ENCODE results near the gene GPBP1L1. TPM values are rescaled to one million over a fixed set of nuclear protein-coding genes. Genes with fewer than 3 reads are reported as not detected.

The GPBP1L1 gene
- total RNA-seq, 1 donor from 2014 or later: 262 TPM

- no peaks in the 10 kb centered on the region for H3K9me3 ChIP-seq (ENCODE audit: low read depth)
- no peaks in the 10 kb centered on the region for H3K4me1 ChIP-seq
- no peak for DNase-seq (ENCODE audit: low spot score)
- peaks cover 3% of the 10 kb centered on the region for H3F3A ChIP-seq (ENCODE audit: low read depth)
- peaks cover 72% of the 10 kb centered on the region for H4K20me1 ChIP-seq (ENCODE audit: low read depth)
- H3K9ac ChIP-seq: no peak overlapping the region
- no peak overlapping the region for H2AFZ ChIP-seq (replicated peaks)
- Mint-ChIP-seq H3K27me3 (ENCODE audit: insufficient read depth, low read depth) (peaks cover 3% of the 10 kb centered on the region), H3K4me1 (no peaks in the 10 kb centered on the region), H3K9me3 (no peaks in the 10 kb centered on the region), H3K36me3 (peaks cover 54% of the 10 kb centered on the region), H3K27ac (no peak overlapping the region), H3K4me3 (no peak overlapping the region)
- H3K79me2 ChIP-seq (ENCODE audit: low read depth): peaks cover 51% of the 10 kb centered on the region
- H3K4me3 ChIP-seq: no peak overlapping the region
- peaks cover 65% of the 10 kb centered on the region for H3K36me3 ChIP-seq
- no peak for TF ChIP-seq EZH2 (IDR thresholded peaks at IDR 0.05)
- no peak for TF ChIP-seq CTCF (IDR thresholded peaks at IDR 0.05)
- no peak for TF ChIP-seq EZH2phosphoT487 (IDR thresholded peaks at IDR 0.05)
- H3K4me2 ChIP-seq: no peak overlapping the region
- no peaks in the 10 kb centered on the region for H3K27me3 ChIP-seq
- H3K27ac ChIP-seq: no peak overlapping the region
Measured at GRCh38 chr1:45654540-45655280, 31.6 kb downstream of the GPBP1L1 start.

- Mint-ChIP-seq H3K27ac (no peak overlapping the region), H3K9me3 (no peaks in the 10 kb centered on the region), H3K4me3 (no peak overlapping the region), H3K27me3 (ENCODE audit: insufficient read depth, low read depth) (no peaks in the 10 kb centered on the region), H3K4me1 (no peaks in the 10 kb centered on the region), H3K36me3 (peaks cover 38% of the 10 kb centered on the region)
- Histone ChIP-seq H3F3A (ENCODE audit: low read depth) (peaks cover 14% of the 10 kb centered on the region), H3K27ac (no peak overlapping the region), H3K27me3 (no peaks in the 10 kb centered on the region), H2AFZ (replicated peaks) (no peak overlapping the region), H3K9me3 (ENCODE audit: low read depth) (no peaks in the 10 kb centered on the region), H3K4me2 (no peak overlapping the region), H3K9ac (no peak overlapping the region), H3K4me3 (no peak overlapping the region), H3K79me2 (ENCODE audit: low read depth) (peaks cover 56% of the 10 kb centered on the region), H3K4me1 (no peaks in the 10 kb centered on the region), H3K36me3 (peaks cover 26% of the 10 kb centered on the region), H4K20me1 (ENCODE audit: low read depth) (peaks cover 48% of the 10 kb centered on the region)
- TF ChIP-seq CTCF (IDR thresholded peaks at IDR 0.05): no peak
- no peak for TF ChIP-seq EZH2 (IDR thresholded peaks at IDR 0.05)
- TF ChIP-seq EZH2phosphoT487 (IDR thresholded peaks at IDR 0.05): no peak
- no peak for DNase-seq (ENCODE audit: low spot score)
Measured at GRCh38 chr1:45647248-45648021, 38.9 kb downstream of the GPBP1L1 start.

GRCh38 chr1:45644661-45645060 lies 41.7 kb downstream of the GPBP1L1 start:
- no peak overlapping the region for H3K4me3 Mint-ChIP-seq
- no peak for TF ChIP-seq EZH2phosphoT487 (IDR thresholded peaks at IDR 0.05)
- TF ChIP-seq CTCF (IDR thresholded peaks at IDR 0.05): no peak
- TF ChIP-seq EZH2 (IDR thresholded peaks at IDR 0.05): no peak
- H3K27ac Mint-ChIP-seq: no peak overlapping the region
- peaks cover 34% of the 10 kb centered on the region for H3K36me3 Mint-ChIP-seq
- DNase-seq (ENCODE audit: low spot score): no peak
- H3K4me1 Mint-ChIP-seq: no peaks in the 10 kb centered on the region
- H3K36me3 ChIP-seq: peaks cover 20% of the 10 kb centered on the region
- no peaks in the 10 kb centered on the region for H3K27me3 ChIP-seq
- no peaks in the 10 kb centered on the region for H3K4me1 ChIP-seq
- H3K27me3 Mint-ChIP-seq (ENCODE audit: insufficient read depth, low read depth): no peaks in the 10 kb centered on the region
- H3K27ac ChIP-seq: no peak overlapping the region
- H2AFZ ChIP-seq (replicated peaks): no peak overlapping the region
- no peaks in the 10 kb centered on the region for H3K9me3 Mint-ChIP-seq
- no peak overlapping the region for H3K9ac ChIP-seq
- H3K79me2 ChIP-seq (ENCODE audit: low read depth): peaks cover 40% of the 10 kb centered on the region
- H3K4me3 ChIP-seq: no peak overlapping the region
- peaks cover 14% of the 10 kb centered on the region for H3F3A ChIP-seq (ENCODE audit: low read depth)
- peaks cover 25% of the 10 kb centered on the region for H4K20me1 ChIP-seq (ENCODE audit: low read depth)
- H3K4me2 ChIP-seq: no peak overlapping the region
- no peaks in the 10 kb centered on the region for H3K9me3 ChIP-seq (ENCODE audit: low read depth)

Measured in neural progenitor cell (in vitro differentiated cells).